ENCODE measurements around the gene PXK. TPM values are rescaled to one million over a fixed set of nuclear protein-coding genes. Genes with fewer than 3 reads are reported as not detected.

The PXK gene
- total RNA-seq, 1 donor from 2014 or later: 43.4 TPM

DNA sequence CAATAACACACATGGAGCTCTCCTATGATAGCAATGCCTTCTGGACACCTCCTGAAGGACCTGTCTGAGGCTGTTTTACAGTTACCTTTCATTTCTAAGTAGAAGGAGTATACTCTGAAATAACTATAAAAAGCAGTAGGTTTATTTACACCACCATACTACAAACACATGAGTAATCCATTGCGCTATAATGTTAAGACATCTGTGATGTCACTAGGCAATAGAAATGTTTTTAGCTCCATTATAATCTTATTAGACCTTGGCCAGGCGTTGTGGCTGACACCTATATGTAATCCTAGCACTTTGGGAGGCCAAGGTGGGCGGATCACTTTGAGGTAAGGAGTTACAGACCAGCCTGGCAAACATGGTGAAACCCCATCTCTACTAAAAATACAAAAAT lies 24.7 kb downstream of the PXK start:
- no peak for DNase-seq (ENCODE audit: low spot score)

DNA sequence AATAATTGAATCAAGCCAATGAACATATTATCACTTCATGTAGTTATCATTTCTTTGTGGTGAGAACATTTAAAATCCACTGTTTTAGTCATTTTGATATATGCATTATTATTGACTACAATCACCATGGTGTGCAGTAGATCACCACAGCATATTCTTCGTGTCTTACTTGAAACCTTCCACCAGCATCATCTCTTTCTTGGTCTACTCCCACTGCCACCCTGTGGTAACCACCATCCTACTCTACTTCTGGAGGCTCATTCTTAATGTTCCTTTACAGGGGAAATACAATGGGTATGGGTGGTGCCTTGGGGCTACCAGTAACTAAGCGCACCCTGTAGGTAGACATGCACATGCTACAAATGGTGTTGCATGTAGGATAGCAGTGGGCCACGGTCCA lies 25.4 kb downstream of the PXK start:
- intact Hi-C loops (cut with micrococcal nuclease): loop anchor here (1.0 to 5.0 kb wide), 4 partner anchors 23 to 113 kb away; partner anchors contain the start of gene PDHB
- Mint-ChIP-seq H3K36me3 (ENCODE audit: low read depth) (peaks cover 5% of the 10 kb centered on the region), H3K4me1 (ENCODE audit: low read depth) (peaks cover 53% of the 10 kb centered on the region), H3K4me3 (no peak overlapping the region), H3K27me3 (ENCODE audit: insufficient read depth) (no peaks in the 10 kb centered on the region), H3K9me3 (no peaks in the 10 kb centered on the region), H3K27ac (peak overlapping the region; percentile 81)
- DNase-seq (ENCODE audit: low spot score): no peak

More for the DNA sequence above, 24.7 kb downstream of the PXK start:
- Mint-ChIP-seq H3K27me3 (ENCODE audit: insufficient read depth) (no peaks in the 10 kb centered on the region), H3K27ac (peak overlapping the region; percentile 84), H3K9me3 (no peaks in the 10 kb centered on the region), H3K4me1 (ENCODE audit: low read depth) (peaks cover 58% of the 10 kb centered on the region), H3K4me3 (no peak overlapping the region), H3K36me3 (ENCODE audit: low read depth) (peaks cover 8% of the 10 kb centered on the region)
- intact Hi-C loops (cut with micrococcal nuclease): loop anchor here (5.0 kb wide), 1 partner anchor 75 kb away; the partner anchor contains the start of gene PDHB

DNA sequence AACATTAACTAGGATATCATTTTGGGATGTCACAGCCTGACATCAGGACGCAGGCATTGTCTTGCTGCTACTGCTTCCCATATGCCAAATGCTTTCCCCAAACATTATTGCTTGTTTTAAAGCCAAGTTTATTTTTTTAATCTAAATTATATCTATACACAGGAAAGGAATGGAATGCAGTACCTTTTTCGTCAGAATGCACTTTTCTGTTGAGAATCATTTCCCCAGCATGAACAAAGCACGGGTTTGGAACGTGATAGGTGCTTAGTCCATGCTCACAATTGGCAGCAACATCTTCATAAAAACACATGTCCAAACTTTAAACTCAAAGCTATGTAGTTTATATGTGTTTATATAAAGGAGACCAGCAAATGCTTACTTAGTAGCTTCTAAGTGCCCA lies 26.1 kb downstream of the PXK start:
- H3K27me3 Mint-ChIP-seq (ENCODE audit: insufficient read depth): no peaks in the 10 kb centered on the region
- H3K4me3 Mint-ChIP-seq: no peak overlapping the region
- intact Hi-C loops (cut with micrococcal nuclease): loop anchor here (1.0 to 5.0 kb wide), 4 partner anchors 24 to 112 kb away; partner anchors contain the start of gene PDHB
- no peaks in the 10 kb centered on the region for H3K9me3 Mint-ChIP-seq
- H3K27ac Mint-ChIP-seq: peak overlapping the region; percentile 46
- peaks cover 5% of the 10 kb centered on the region for H3K36me3 Mint-ChIP-seq (ENCODE audit: low read depth)
- no peak for DNase-seq (ENCODE audit: low spot score)
- peaks cover 53% of the 10 kb centered on the region for H3K4me1 Mint-ChIP-seq (ENCODE audit: low read depth)

DNA sequence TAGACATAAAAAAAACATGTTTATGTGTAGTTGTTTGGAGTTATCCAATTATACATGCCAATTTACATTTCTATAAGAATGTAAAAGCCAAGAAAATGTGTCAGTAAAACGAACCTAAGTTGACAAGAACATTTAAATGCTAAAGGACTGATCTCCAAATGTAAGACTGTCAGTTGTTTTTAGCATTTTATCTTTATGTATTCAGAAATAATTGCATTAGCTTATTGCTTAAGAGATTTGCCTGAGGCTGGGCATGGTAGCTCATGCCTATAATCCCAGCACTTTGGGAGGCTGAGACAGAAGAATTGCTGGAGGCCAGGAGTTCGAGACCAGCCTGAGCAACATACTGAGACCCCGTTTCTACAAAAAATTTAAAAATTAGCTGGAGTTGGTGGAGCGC lies 26.9 kb downstream of the PXK start:
- H3K36me3 Mint-ChIP-seq (ENCODE audit: low read depth): peaks cover 4% of the 10 kb centered on the region
- DNase-seq (ENCODE audit: low spot score): no peak
- intact Hi-C loops (cut with micrococcal nuclease): loop anchor here (2.0 to 5.0 kb wide), 2 partner anchors 73 to 111 kb away; partner anchors contain the start of gene PDHB

DNA sequence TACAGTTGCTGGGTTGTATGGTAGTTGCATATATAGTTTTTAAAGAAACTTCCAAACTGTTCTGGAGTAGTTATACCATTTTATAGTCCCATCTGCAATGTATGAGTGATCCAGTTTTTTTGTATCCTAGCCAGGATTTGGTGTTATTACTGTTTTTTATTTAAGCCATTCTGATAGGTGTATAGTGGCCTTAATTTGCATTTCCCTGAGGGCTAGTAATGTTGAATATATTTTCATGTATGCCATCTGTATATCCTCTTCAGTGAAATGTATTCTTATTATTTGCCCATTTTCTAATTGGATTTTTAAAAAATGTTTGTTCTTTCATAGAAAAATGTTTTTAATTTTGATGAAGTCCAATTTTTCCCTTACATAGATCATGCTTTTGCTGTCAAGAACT lies 29.2 kb downstream of the PXK start:
- Mint-ChIP-seq H3K4me1 (ENCODE audit: low read depth) (peaks cover 59% of the 10 kb centered on the region), H3K27me3 (ENCODE audit: insufficient read depth) (no peaks in the 10 kb centered on the region), H3K27ac (no peak overlapping the region), H3K9me3 (no peaks in the 10 kb centered on the region), H3K36me3 (ENCODE audit: low read depth) (peaks cover 14% of the 10 kb centered on the region), H3K4me3 (no peak overlapping the region)
- no peak for DNase-seq (ENCODE audit: low spot score)
- intact Hi-C loops (cut with micrococcal nuclease): no loop called here

More for the DNA sequence above, 26.9 kb downstream of the PXK start:
- Mint-ChIP-seq H3K9me3 (no peaks in the 10 kb centered on the region), H3K4me3 (no peak overlapping the region), H3K4me1 (ENCODE audit: low read depth) (peaks cover 55% of the 10 kb centered on the region), H3K27me3 (ENCODE audit: insufficient read depth) (no peaks in the 10 kb centered on the region), H3K27ac (no peak overlapping the region)

DNA sequence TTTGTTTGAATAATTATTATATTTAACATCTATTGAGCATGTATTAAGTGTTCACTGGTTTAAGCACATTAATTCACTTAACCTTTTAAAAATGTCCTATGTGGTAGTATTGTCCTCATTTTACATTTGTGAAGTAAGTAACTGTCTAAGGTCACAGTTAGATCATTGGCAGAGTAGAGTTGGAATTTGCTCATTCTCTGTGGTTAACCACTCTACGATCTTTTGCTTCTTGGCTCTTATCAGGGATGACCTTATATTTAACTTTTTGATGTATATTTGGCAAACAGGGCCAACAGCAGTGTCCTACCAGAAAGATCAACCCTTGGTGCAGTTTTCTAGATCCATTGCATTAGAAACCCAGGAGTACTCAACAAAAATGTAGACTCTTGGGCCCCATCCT lies 34.0 kb downstream of the PXK start:
- H3K4me1 Mint-ChIP-seq (ENCODE audit: low read depth): peaks cover 37% of the 10 kb centered on the region
- peaks cover 16% of the 10 kb centered on the region for H3K36me3 Mint-ChIP-seq (ENCODE audit: low read depth)
- no peak overlapping the region for H3K4me3 Mint-ChIP-seq
- no peaks in the 10 kb centered on the region for H3K27me3 Mint-ChIP-seq (ENCODE audit: insufficient read depth)
- intact Hi-C loops (cut with micrococcal nuclease): no loop called here
- H3K27ac Mint-ChIP-seq: no peak overlapping the region
- no peaks in the 10 kb centered on the region for H3K9me3 Mint-ChIP-seq
- no peak for DNase-seq (ENCODE audit: low spot score)

DNA sequence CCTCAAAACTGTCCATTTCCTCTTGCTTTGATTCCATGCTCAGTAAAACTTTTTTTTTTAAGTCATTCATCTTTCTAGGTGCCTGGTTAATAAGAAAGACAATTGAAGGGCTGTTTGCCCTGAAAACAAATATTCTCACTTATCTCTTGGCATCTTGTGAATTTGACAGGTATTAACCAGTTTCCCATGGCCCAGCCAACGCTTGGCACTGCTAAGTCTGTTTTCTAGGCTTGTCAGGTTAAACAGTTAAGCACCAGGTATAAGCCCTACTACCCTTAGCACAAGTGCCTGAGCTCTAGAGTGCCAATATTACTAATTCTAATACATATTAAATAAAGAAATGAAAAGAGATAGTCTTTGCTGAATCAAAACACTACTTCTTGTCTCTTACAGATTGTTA lies 36.3 kb downstream of the PXK start:
- no peaks in the 10 kb centered on the region for H3K9me3 Mint-ChIP-seq
- H3K27ac Mint-ChIP-seq: no peak overlapping the region
- no peaks in the 10 kb centered on the region for H3K27me3 Mint-ChIP-seq (ENCODE audit: insufficient read depth)
- peaks cover 18% of the 10 kb centered on the region for H3K36me3 Mint-ChIP-seq (ENCODE audit: low read depth)
- intact Hi-C loops (cut with micrococcal nuclease): no loop called here
- DNase-seq (ENCODE audit: low spot score): no peak
- peaks cover 30% of the 10 kb centered on the region for H3K4me1 Mint-ChIP-seq (ENCODE audit: low read depth)
- no peak overlapping the region for H3K4me3 Mint-ChIP-seq

DNA sequence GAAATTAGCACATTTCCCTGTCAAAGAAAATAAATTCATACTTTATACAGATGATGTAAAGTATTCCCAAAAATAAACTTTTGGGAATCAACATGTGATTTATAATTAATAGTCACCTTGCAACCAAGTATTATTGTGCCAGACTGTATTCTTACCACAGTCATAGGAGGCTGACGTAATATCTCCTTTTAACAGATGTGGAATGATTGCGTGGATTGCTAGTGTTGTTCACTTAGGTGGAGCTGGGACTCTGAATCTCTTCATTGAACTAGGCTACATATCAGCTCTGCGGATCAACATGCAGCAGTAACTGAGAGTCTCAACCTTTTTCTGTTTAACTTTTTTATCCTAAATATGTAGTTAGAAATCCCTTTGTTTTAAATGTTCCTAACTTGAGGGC lies 37.2 kb downstream of the PXK start:
- H3K9me3 Mint-ChIP-seq: no peaks in the 10 kb centered on the region
- no peak for DNase-seq (ENCODE audit: low spot score)
- no peak overlapping the region for H3K27ac Mint-ChIP-seq
- H3K36me3 Mint-ChIP-seq (ENCODE audit: low read depth): peaks cover 20% of the 10 kb centered on the region
- intact Hi-C loops (cut with micrococcal nuclease): no loop called here
- H3K27me3 Mint-ChIP-seq (ENCODE audit: insufficient read depth): no peaks in the 10 kb centered on the region
- H3K4me1 Mint-ChIP-seq (ENCODE audit: low read depth): peaks cover 27% of the 10 kb centered on the region
- no peak overlapping the region for H3K4me3 Mint-ChIP-seq

DNA sequence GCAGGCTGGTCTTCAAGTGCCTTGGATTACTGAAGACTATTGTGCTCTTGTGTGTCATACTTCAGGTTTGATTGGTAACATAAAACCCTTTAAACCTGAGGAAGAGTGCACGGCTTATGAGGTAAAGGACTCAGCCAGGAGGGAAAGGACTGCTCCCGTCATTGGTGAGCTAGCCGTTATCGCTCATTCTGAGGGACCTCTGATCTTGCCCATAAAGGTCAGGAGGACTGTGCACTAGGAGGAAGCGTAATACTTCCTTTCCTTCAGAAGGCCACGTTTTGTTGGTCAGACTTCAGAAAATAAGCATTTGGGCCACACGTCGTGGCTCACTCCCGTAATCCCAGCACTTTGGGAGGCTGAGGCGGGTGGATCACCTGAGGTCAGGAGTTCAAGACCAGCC lies 37.7 kb downstream of the PXK start:
- Mint-ChIP-seq H3K9me3 (no peaks in the 10 kb centered on the region), H3K4me3 (no peak overlapping the region), H3K27me3 (ENCODE audit: insufficient read depth) (no peaks in the 10 kb centered on the region), H3K27ac (no peak overlapping the region), H3K36me3 (ENCODE audit: low read depth) (peaks cover 19% of the 10 kb centered on the region), H3K4me1 (ENCODE audit: low read depth) (peaks cover 21% of the 10 kb centered on the region)
- no peak for DNase-seq (ENCODE audit: low spot score)
- intact Hi-C loops (cut with micrococcal nuclease): no loop called here

DNA sequence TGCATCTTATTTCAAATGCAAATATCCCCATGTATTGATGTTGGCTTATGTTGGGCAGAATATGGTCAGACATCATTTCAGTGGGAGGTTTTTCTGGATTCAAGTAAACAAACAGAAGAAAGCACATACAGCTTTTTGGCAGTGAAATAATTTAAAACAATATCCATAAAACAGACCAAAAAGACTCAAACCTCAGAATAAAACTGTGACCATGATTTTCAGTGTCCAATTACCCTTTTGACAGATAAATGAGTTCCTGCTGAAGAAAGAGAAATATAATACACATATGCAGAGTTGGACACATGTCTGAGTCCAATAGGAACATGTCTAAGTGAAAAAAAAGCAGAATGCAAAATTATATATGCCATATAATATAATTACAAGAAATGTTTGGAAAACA lies 39.1 kb downstream of the PXK start:
- intact Hi-C loops (cut with micrococcal nuclease): no loop called here
- Mint-ChIP-seq H3K4me3 (no peak overlapping the region), H3K9me3 (no peaks in the 10 kb centered on the region), H3K27ac (no peak overlapping the region), H3K4me1 (ENCODE audit: low read depth) (peaks cover 8% of the 10 kb centered on the region), H3K36me3 (ENCODE audit: low read depth) (peaks cover 12% of the 10 kb centered on the region), H3K27me3 (ENCODE audit: insufficient read depth) (no peaks in the 10 kb centered on the region)
- DNase-seq (ENCODE audit: low spot score): no peak

DNA sequence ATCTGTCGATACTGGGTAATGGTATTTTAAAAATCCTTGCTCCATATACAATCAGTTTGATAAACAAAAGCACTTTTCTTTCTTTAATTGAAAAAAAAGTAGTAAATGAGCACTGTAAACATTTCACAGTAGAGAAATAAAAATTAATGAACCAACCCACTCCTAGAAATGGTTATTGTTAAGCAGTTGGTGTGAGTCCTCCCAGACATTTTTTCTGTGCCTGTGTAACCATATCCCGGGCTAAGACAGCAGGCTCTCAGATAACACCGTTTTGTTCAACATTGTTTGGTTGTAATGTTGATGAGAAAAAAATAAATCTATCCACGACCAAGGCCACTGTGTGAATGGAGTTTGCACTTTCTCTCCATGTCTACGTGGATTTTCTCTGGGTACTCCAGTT lies 42.6 kb downstream of the PXK start:
- Mint-ChIP-seq H3K4me3 (no peak overlapping the region), H3K27me3 (ENCODE audit: insufficient read depth) (no peaks in the 10 kb centered on the region), H3K9me3 (no peaks in the 10 kb centered on the region), H3K36me3 (ENCODE audit: low read depth) (peaks cover 14% of the 10 kb centered on the region), H3K4me1 (ENCODE audit: low read depth) (peaks cover 15% of the 10 kb centered on the region), H3K27ac (no peak overlapping the region)
- intact Hi-C loops (cut with micrococcal nuclease): no loop called here
- DNase-seq (ENCODE audit: low spot score): no peak

DNA sequence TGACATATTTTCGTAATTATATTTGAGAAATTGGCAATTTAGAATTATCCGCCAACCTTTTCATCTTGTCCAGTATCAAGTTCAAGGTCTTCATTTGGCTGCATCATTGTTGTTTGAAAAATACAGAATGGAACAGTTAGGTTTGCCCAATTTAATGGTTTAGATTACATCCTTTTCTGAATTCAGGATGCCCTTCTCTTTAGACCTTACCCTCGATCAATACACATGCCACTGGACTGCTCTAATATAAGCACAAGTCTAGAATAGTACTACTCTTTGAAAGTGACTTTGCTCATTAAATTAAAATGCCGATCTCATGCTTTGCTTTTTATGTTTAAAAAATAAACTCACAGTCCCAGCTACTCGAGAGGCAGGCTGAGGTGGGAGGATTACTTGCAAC lies 44.5 kb downstream of the PXK start:
- Mint-ChIP-seq H3K4me3 (no peak overlapping the region), H3K36me3 (ENCODE audit: low read depth) (peaks cover 14% of the 10 kb centered on the region), H3K9me3 (no peaks in the 10 kb centered on the region), H3K27me3 (ENCODE audit: insufficient read depth) (no peaks in the 10 kb centered on the region), H3K27ac (no peak overlapping the region), H3K4me1 (ENCODE audit: low read depth) (peaks cover 15% of the 10 kb centered on the region)
- no peak for DNase-seq (ENCODE audit: low spot score)
- intact Hi-C loops (cut with micrococcal nuclease): no loop called here

DNA sequence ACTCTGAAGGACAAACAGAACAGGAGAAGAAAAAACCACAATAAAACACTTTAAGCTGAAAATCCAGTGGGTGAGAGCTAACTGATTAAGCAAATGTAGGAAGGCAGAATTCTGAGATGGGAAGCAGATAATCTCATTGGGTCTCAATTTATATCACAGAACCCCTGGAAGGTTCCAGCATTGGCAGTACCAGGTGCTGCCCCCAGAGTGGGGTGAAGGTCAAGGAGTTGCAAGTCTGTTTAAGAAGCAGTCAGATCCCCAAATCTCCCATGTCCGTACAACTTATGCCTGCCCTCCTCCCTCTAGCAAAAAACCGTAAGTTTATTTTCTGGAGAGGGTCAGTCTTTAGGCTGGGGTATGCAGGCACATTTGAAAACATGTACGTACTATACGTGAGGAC lies 45.1 kb downstream of the PXK start:
- Mint-ChIP-seq H3K4me3 (no peak overlapping the region), H3K27ac (no peak overlapping the region)

More for the DNA sequence above, 45.1 kb downstream of the PXK start:
- Mint-ChIP-seq H3K4me1 (ENCODE audit: low read depth) (peaks cover 15% of the 10 kb centered on the region), H3K36me3 (ENCODE audit: low read depth) (peaks cover 19% of the 10 kb centered on the region), H3K27me3 (ENCODE audit: insufficient read depth) (no peaks in the 10 kb centered on the region), H3K9me3 (no peaks in the 10 kb centered on the region)
- DNase-seq (ENCODE audit: low spot score): no peak
- intact Hi-C loops (cut with micrococcal nuclease): no loop called here

Data from activated T-helper 1 cell treated with anti-CD3 and anti-CD28 coated beads, Interleukin-12 subunit alpha, Interleukin-12 subunit beta, Interleukin-2, Interleukin-4 antibody, amounts not matched to agents 30 ng/mL and 10 ng/mL and 1 ng/mL, durations not matched to agents 14 hours and 24 hours and 36 hours (primary cell).